Keratinocyte (primary cell): ENCODE measurements around the gene LEFTY1. TPM values are rescaled to one million over a fixed set of nuclear protein-coding genes. Genes with fewer than 3 reads are reported as not detected.

Experiments
- DNase-seq: peaks from one replicate; pipeline ENCODE4 v3.0.0-alpha.2; 2011; ENCODE audit warnings: low read depth, missing footprints, low spot score
- FAIRE-seq: peaks from 2 replicates; lab custom pipeline; 2011; peaks lifted over from hg19 to GRCh38; lab: Jason Lieb, UNC
- H2AFZ ChIP-seq: 2 replicates; pipeline ENCODE4 v1.6.0; 2012; ENCODE audit warnings: low read length, control low read depth, inconsistent platforms; ENCODE audit not compliant: control insufficient read depth
- H3K27ac ChIP-seq: 2 replicates; pipeline ENCODE4 v1.5.1; 2011; ENCODE audit warnings: low read length; ENCODE audit not compliant: control insufficient read depth, insufficient read depth
- H3K27me3 ChIP-seq: 3 replicates; pipeline ENCODE4 v1.6.0; 2011; ENCODE audit warnings: low read length; ENCODE audit not compliant: control insufficient read depth, insufficient read depth; ENCODE audit errors: extremely low read depth
- H3K36me3 ChIP-seq, 2 experiments: 2 replicates in 1 of 2; 3 replicates in 1 of 2; pipeline ENCODE4 v1.5.1; 2011; ENCODE audit warnings: low read length in 2 of 2, mild to moderate bottlenecking in 1 of 2; ENCODE audit not compliant: control insufficient read depth in 2 of 2, insufficient read depth in 2 of 2; ENCODE audit errors: extremely low read depth in 1 of 2
- H3K4me1 ChIP-seq: 3 replicates; pipeline ENCODE4 v1.5.1; 2011; ENCODE audit warnings: low read length; ENCODE audit not compliant: control insufficient read depth, insufficient read depth; ENCODE audit errors: extremely low read depth
- H3K4me2 ChIP-seq: 3 replicates; pipeline ENCODE4 v1.6.0; 2011; ENCODE audit warnings: low read depth, low read length; ENCODE audit not compliant: control insufficient read depth, insufficient read depth; ENCODE audit errors: extremely low read depth
- H3K4me3 ChIP-seq, 3 experiments: fragments of 200-600 bp in 1 of 3; sonication (generic) in 1 of 3; 2 replicates in 2 of 3; 3 replicates in 1 of 3; pipeline ENCODE4 v1.5.1; 2011 to 2016; ENCODE audit warnings: low read length in 3 of 3, mild to moderate bottlenecking in 3 of 3, control low read depth in 2 of 3, inconsistent platforms in 1 of 3, low read depth in 1 of 3, mixed read lengths in 1 of 3, mixed run types in 1 of 3, moderate library complexity in 1 of 3; ENCODE audit not compliant: control insufficient read depth in 2 of 3, insufficient read depth in 2 of 3; ENCODE audit errors: extremely low read depth in 1 of 3
- H3K79me2 ChIP-seq: 2 replicates; pipeline ENCODE4 v1.6.0; 2012; ENCODE audit warnings: low read length; ENCODE audit not compliant: control insufficient read depth, insufficient read depth
- H3K9ac ChIP-seq: 3 replicates; pipeline ENCODE4 v1.6.0; 2011; ENCODE audit warnings: low read length; ENCODE audit not compliant: control insufficient read depth, insufficient read depth; ENCODE audit errors: extremely low read depth
- H3K9me1 ChIP-seq: 3 replicates; pipeline ENCODE4 v1.6.0; 2011; ENCODE audit warnings: low read length; ENCODE audit not compliant: control insufficient read depth, insufficient read depth; ENCODE audit errors: extremely low read depth
- H3K9me3 ChIP-seq: 2 replicates; pipeline ENCODE4 v1.5.1; 2012; ENCODE audit warnings: low read depth, low read length; ENCODE audit not compliant: control insufficient read depth
- H4K20me1 ChIP-seq: 3 replicates; pipeline ENCODE4 v1.6.0; 2011; ENCODE audit warnings: low read length; ENCODE audit not compliant: control insufficient read depth, insufficient read depth; ENCODE audit errors: extremely low read depth
- EZH2 ChIP-seq: IDR thresholded peaks from one replicate; pipeline ENCODE4 v1.6.1; 2012; ENCODE audit warnings: inconsistent platforms, mild to moderate bottlenecking, low read length, moderate library complexity
- dilution Hi-C: fragments of 300-500 bp; cut with MboI; formaldehyde crosslinking; loops from one replicate; pipeline ENCODE4 v1.7.0; 2020; ENCODE audit warnings: low sequenced_read_pairs; ENCODE audit not compliant: extremely low pct_ligation_motif_present
- polyA plus RNA-seq, 5 experiments: library from polyadenylated mRNA; depleted of rRNA in 3 of 5; stranded (reverse) in 3 of 5; stranded (forward) in 1 of 5; unstranded in 1 of 5; fragments of >200 nt; gene quantifications; 1 replicate in 1 of 5; 2 replicates in 3 of 5; 3 replicates in 1 of 5; pipeline versions ENCODE4 v1.2.1 to v1.2.3, GENCODE V29; 2011 to 2012; ENCODE audit warnings: missing spikeins in 2 of 5, low read depth in 1 of 5, low replicate concordance in 1 of 5
- TF ChIP-seq, protein P1 (sequence below), 3 experiments: IDR thresholded peaks in 1 of 3; conservative IDR thresholded peaks in 1 of 3; optimal IDR thresholded peaks in 1 of 3; 2 replicates in 2 of 3; 3 replicates in 1 of 3; pipeline versions ENCODE3 to v1.5.1; 2011; ENCODE audit warnings: low read length in 3 of 3, mild to moderate bottlenecking in 3 of 3, moderate library complexity in 2 of 3, control low read depth in 1 of 3, inconsistent platforms in 1 of 3; ENCODE audit not compliant: insufficient read depth in 2 of 3; ENCODE audit errors: extremely low read depth in 1 of 3

The LEFTY1 gene
- polyA plus RNA-seq, 1 donor (not counting 4 experiments of a cell fraction or from before 2014, with no cell fraction given): not detected

DNA sequence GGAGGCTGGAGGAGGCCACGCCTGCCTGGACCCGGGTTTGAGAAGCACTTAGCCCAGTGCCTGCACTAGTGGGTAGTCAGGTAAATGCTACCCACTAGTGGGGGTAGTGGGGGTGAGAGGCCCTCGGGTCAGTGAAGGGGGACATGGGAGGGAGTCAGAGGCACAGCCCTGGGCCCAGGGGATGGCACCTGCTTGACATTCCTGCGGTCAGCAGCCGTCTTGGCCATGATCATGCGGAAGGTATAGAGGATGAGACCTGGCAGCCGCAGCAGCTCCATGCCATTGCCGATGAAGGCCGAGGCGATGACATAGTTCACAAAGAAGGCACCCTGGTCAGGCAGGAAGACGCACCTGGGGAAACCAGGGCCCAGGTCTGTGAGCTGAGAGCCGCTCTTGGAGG is 35.5 kb downstream of the LEFTY1 start:
- Histone ChIP-seq H3K4me2 (no peak overlapping the region), H3K9me1 (no peaks in the 10 kb centered on the region), H3K27ac (no peak overlapping the region), H2AFZ (no peak overlapping the region), H3K9me3 (no peaks in the 10 kb centered on the region), H3K27me3 (no peaks in the 10 kb centered on the region), H3K9ac (no peak overlapping the region), H3K4me3 (no peak overlapping the region), H3K4me1 (no peaks in the 10 kb centered on the region), H3K36me3 (peaks cover 0 to 10% of the 10 kb centered on the region in 2 experiments), H3K79me2 (no peaks in the 10 kb centered on the region), H4K20me1 (no peaks in the 10 kb centered on the region)
- DNase-seq: no peak
- no peak for FAIRE-seq
- dilution Hi-C loops: no loop called here
- TF ChIP-seq, protein P1, sequence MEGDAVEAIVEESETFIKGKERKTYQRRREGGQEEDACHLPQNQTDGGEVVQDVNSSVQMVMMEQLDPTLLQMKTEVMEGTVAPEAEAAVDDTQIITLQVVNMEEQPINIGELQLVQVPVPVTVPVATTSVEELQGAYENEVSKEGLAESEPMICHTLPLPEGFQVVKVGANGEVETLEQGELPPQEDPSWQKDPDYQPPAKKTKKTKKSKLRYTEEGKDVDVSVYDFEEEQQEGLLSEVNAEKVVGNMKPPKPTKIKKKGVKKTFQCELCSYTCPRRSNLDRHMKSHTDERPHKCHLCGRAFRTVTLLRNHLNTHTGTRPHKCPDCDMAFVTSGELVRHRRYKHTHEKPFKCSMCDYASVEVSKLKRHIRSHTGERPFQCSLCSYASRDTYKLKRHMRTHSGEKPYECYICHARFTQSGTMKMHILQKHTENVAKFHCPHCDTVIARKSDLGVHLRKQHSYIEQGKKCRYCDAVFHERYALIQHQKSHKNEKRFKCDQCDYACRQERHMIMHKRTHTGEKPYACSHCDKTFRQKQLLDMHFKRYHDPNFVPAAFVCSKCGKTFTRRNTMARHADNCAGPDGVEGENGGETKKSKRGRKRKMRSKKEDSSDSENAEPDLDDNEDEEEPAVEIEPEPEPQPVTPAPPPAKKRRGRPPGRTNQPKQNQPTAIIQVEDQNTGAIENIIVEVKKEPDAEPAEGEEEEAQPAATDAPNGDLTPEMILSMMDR (optimal IDR thresholded peaks at IDR 0.05 in 1 of 3, IDR thresholded peaks at IDR 0.05 in 1 of 3, conservative IDR thresholded peaks at IDR 0.05 in 1 of 3; ENCODE audit: extremely low read depth in 1 of 3, insufficient read depth in 2 of 3, low read length in 3 of 3): no peak
- TF ChIP-seq EZH2: no peak

DNA sequence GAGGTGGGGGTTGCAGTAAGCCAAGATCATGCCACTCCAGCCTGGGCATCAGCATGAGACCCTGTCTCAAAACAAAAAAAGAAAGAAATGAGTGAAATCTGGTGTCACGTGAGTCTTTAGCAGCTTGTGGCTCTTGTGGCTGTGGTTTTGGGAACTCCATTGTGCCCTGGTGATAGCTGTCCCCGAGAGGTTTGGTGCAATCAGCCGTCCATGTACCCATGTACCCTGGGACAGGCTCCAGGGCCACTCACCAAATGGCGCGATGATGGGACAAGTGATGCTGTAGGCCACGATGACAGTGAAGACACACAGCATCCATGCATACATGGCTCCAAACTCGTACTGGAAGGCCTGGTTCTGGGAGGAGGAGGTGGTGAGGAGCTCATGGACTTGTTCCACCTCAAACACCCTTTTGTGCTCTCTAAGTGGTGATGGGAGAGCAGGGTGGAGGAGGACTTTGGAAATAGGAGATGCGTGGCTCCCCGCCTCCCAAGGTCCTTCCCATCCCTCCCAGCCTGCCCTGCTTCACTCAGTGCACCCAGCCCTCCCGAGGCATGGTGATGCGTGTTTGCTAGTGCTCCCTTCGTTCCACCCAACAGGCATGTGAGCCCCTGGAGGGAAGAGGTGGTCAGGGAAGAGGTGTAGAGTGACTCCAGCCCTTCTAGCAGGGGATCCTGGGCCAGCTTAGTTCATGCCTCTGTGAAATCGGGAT is 36.4 kb downstream of the LEFTY1 start:
- Histone ChIP-seq H4K20me1 (no peaks in the 10 kb centered on the region), H3K27ac (no peak overlapping the region), H2AFZ (no peak overlapping the region), H3K9me3 (no peaks in the 10 kb centered on the region), H3K79me2 (no peaks in the 10 kb centered on the region), H3K9ac (no peak overlapping the region), H3K36me3 (peaks cover 0 to 10% of the 10 kb centered on the region in 2 experiments), H3K9me1 (no peaks in the 10 kb centered on the region), H3K27me3 (no peaks in the 10 kb centered on the region), H3K4me1 (no peaks in the 10 kb centered on the region), H3K4me3 (no peak overlapping the region), H3K4me2 (no peak overlapping the region)
- TF ChIP-seq, protein P1 (optimal IDR thresholded peaks at IDR 0.05 in 1 of 3, IDR thresholded peaks at IDR 0.05 in 1 of 3, conservative IDR thresholded peaks at IDR 0.05 in 1 of 3; ENCODE audit: extremely low read depth in 1 of 3, insufficient read depth in 2 of 3, low read length in 3 of 3): no peak
- TF ChIP-seq EZH2: no peak
- dilution Hi-C loops: no loop called here
- FAIRE-seq (no peak), DNase-seq (no peak)
